Vagina (tissue), 2 donors: ENCODE data around the gene NAV1.

Source experiments
- POLR2A ChIP-seq, 2 donors: fragments of 450-650 bp; IDR thresholded peaks; one replicate each; pipeline ENCODE4 v1.6.1; 2017; ENCODE audit warnings: antibody characterized with exemption in 2 of 2, mild to moderate bottlenecking in 2 of 2, moderate library complexity in 2 of 2
- POLR2AphosphoS5 ChIP-seq, 2 donors: sonication (generic); formaldehyde crosslinking; IDR thresholded peaks; one replicate each; pipeline ENCODE4 v1.9.0; 2017; ENCODE audit warnings: antibody characterized with exemption in 2 of 2, mild to moderate bottlenecking in 2 of 2, low read depth in 1 of 2; ENCODE audit not compliant: insufficient read depth in 1 of 2
- TF ChIP-seq, protein P1 (sequence below), 3 experiments: fragments of 450-650 bp in 2 of 3; fragments of 200-600 bp in 1 of 3; sonication (generic) in 1 of 3; IDR thresholded peaks; one replicate each; pipeline ENCODE4 v1.5.1; 2017 to 2019; ENCODE audit warnings: antibody characterized with exemption in 3 of 3, mild to moderate bottlenecking in 2 of 3, moderate library complexity in 2 of 3

GRCh38 chr1:201506557-201507359 lies 32.2 kb upstream of the NAV1 start, which contains the start of gene CSRP1:
- peak in 1 of 2 donors; percentile 93 for TF ChIP-seq POLR2A (IDR thresholded peaks at IDR 0.05)
- TF ChIP-seq, protein P1, sequence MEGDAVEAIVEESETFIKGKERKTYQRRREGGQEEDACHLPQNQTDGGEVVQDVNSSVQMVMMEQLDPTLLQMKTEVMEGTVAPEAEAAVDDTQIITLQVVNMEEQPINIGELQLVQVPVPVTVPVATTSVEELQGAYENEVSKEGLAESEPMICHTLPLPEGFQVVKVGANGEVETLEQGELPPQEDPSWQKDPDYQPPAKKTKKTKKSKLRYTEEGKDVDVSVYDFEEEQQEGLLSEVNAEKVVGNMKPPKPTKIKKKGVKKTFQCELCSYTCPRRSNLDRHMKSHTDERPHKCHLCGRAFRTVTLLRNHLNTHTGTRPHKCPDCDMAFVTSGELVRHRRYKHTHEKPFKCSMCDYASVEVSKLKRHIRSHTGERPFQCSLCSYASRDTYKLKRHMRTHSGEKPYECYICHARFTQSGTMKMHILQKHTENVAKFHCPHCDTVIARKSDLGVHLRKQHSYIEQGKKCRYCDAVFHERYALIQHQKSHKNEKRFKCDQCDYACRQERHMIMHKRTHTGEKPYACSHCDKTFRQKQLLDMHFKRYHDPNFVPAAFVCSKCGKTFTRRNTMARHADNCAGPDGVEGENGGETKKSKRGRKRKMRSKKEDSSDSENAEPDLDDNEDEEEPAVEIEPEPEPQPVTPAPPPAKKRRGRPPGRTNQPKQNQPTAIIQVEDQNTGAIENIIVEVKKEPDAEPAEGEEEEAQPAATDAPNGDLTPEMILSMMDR (IDR thresholded peaks at IDR 0.05), result peak in 1 of 3 experiments; percentile 6
- peak; percentile 15 to 84 for TF ChIP-seq POLR2AphosphoS5 (IDR thresholded peaks at IDR 0.05; ENCODE audit: insufficient read depth in 1 of 2, low read depth in 1 of 2)
